NCI-H2107 treated with DMSO at 0.1 percent for 48 hours (cell line): Measurements from ENCODE around the gene VPS29.
"Not testable (repeated sequence)": the region's sequence is repeated elsewhere in the genome, so short reads cannot be mapped to it uniquely, and the experiment has no call there.

ENCODE experiments used
- DNase-seq: peaks from one replicate; lab custom pipeline; 2025; ENCODE audit not compliant: unreplicated experiment; lab: John Stamatoyannopoulos, UW

Gene VPS29

GRCh38 chr12:110501752-110502738, at the start of gene VPS29, which contains the start of gene RAD9B:
TSS of gene VPS29 (minus strand) at chr12:110502111. CDS start at chr12:110502051, 60 bp downstream.
TSS of gene RAD9B (plus strand) at chr12:110502331. CDS start at chr12:110502338, 7 bp downstream.
- peak; percentile 97 for DNase-seq

GRCh38 chr12:110550981-110551380, 49.1 kb upstream of the VPS29 start:
- DNase-seq: no peak

GRCh38 chr12:110549716-110550115, 47.8 kb upstream of the VPS29 start:
- DNase-seq: no peak

GRCh38 chr12:110548678-110549077, 46.8 kb upstream of the VPS29 start:
- DNase-seq: no peak

- no peak for DNase-seq
Observed at GRCh38 chr12:110547090-110547489, 45.2 kb upstream of the VPS29 start.

GRCh38 chr12:110546339-110546738, 44.4 kb upstream of the VPS29 start:
- no peak for DNase-seq

- DNase-seq: no peak
Observed at GRCh38 chr12:110545812-110546211, 43.9 kb upstream of the VPS29 start.

GRCh38 chr12:110545259-110545658, 43.3 kb upstream of the VPS29 start:
- not testable (repeated sequence) for DNase-seq

- DNase-seq: no peak
Observed at GRCh38 chr12:110543965-110544364, 42.1 kb upstream of the VPS29 start.

- DNase-seq: peak; percentile 94
Observed at GRCh38 chr12:110543252-110543959, 41.5 kb upstream of the VPS29 start.

GRCh38 chr12:110540048-110540447, 38.1 kb upstream of the VPS29 start:
- DNase-seq: no peak

GRCh38 chr12:110538869-110539622, 37.1 kb upstream of the VPS29 start:
- no peak for DNase-seq

GRCh38 chr12:110537605-110538409, 35.9 kb upstream of the VPS29 start:
- DNase-seq: peak; percentile 90

GRCh38 chr12:110536834-110537604, 35.1 kb upstream of the VPS29 start:
- peak; percentile 39 for DNase-seq

GRCh38 chr12:110534811-110535210, 32.9 kb upstream of the VPS29 start:
- DNase-seq: no peak

- no peak for DNase-seq
Observed at GRCh38 chr12:110533607-110534006, 31.7 kb upstream of the VPS29 start.

GRCh38 chr12:110532644-110533043, 30.7 kb upstream of the VPS29 start:
- DNase-seq: no peak

GRCh38 chr12:110531741-110532333, 29.9 kb upstream of the VPS29 start:
- no peak for DNase-seq

GRCh38 chr12:110530511-110530910, 28.6 kb upstream of the VPS29 start:
- DNase-seq: no peak
